Stimulated activated CD4-positive, alpha-beta T cell treated with anti-CD3 and anti-CD28 coated beads, TNF-alpha, amount 100 ng/mL, for 1 hour (primary cell): ENCODE measurements around the gene OR2M4.
"Not testable (repeated sequence)": the region's sequence is repeated elsewhere in the genome, so short reads cannot be mapped to it uniquely, and the experiment has no call there.

ENCODE experiments used
- DNase-seq, 3 donors: peaks; one replicate each; pipeline ENCODE4 v3.0.0-alpha.2; 2020; ENCODE audit warnings: low read depth in 3 of 3, low spot score in 1 of 3

OR2M4 gene, protein sequence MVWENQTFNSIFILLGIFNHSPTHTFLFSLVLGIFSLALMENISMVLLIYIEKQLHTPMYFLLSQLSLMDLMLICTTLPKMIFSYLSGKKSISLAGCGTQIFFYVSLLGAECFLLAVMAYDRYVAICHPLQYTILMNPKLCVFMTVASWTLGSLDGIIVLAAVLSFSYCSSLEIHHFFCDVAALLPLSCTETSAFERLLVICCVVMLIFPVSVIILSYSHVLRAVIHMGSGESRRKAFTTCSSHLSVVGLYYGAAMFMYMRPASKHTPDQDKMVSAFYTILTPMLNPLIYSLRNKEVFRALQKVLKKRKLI

DNA sequence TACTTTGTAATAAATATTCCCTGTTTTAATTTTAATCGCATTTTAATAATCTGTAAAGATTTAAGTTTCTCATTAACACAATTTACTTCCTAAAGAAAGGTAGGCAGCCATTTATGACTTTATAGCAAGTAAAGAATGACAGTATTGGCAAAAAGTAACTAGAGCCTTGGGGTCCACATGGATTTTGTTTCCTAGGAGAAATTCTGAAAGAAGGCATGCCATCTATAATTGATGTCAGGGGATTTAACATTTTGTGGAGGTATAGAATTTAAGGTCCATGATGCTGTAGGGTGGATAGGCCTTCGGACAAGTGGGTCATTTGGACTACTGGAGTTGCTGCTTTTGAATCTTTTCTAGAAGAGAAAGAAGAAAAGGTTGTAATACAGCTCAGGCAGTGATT is at the start of gene OR2M4:
OR2M4 (plus strand) TSS at position 301 of the 400 bp plus-strand sequence. CDS start 7,512 bp downstream, outside the sequence.
- DNase-seq = no peak

DNA sequence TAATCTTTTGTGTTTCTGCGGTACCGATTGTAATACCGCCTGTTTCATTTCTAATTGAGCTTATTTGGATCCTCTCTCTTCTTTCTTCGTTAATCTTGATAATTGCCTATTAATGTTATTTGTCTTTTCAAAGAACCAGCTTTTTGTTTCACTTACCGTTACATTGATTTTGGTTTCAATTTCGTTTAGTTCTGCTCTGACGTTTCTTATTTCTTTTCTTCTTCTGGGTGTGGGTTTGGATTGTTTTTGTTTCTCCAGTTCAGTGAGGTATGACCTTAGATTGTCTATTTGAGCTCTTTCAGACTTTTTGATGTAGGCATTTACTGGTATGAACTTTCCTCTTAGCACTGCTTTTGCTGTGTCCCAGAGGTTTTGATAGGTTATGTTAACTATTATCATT is 47.2 kb upstream of the OR2M4 start:
- no peak for DNase-seq

DNA sequence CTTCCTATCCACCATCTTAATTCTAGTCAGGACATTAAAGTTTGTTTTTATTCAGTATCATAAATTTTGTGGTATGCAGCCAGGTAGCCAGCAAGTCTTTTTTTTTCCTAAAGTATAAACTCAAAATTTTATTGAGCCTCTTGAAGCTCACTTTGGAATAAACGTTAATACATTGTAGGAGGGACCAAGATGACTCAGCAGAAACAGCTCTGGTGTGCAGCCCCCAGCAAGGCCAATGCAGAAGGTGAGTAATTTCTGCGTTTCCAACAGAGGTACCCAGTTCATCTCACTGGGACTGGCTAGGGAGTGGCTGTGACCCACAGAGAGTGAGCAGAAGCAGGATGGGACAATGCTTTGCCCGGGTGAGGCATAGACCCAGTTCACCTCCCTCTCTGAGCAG is 43.9 kb upstream of the OR2M4 start:
- no peak for DNase-seq

GRCh38 chr1:248189026-248189425 is 42.2 kb upstream of the OR2M4 start:
- no peak for DNase-seq

- DNase-seq = no peak
Measured at GRCh38 chr1:248194117-248194516, 37.1 kb upstream of the OR2M4 start.

GRCh38 chr1:248196965-248197364 is 34.3 kb upstream of the OR2M4 start, which contains the start of gene OR2M3:
OR2M3 (plus strand) TSS chr1:248197265; CDS start chr1:248203068, 5,803 bp downstream.
- DNase-seq = no peak

GRCh38 chr1:248215880-248216279 is 15.3 kb upstream of the OR2M4 start:
- DNase-seq = no peak

- DNase-seq = no peak
Measured at GRCh38 chr1:248225537-248225936, 5.7 kb upstream of the OR2M4 start.

- DNase-seq = no peak
Measured at GRCh38 chr1:248229360-248229908, 1.8 kb upstream of the OR2M4 start.

DNA sequence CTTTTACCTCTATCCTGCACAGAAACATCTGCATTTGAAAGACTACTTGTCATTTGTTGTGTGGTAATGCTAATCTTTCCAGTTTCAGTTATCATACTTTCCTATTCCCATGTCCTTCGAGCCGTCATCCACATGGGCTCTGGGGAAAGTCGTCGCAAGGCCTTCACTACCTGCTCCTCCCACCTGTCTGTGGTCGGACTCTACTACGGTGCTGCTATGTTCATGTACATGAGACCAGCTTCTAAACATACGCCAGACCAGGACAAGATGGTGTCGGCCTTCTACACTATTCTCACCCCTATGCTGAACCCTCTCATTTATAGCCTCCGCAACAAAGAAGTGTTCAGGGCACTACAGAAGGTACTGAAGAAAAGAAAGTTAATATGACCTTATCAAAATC is 8.3 kb downstream of the OR2M4 start:
- DNase-seq = no peak

- no peak for DNase-seq
Measured at GRCh38 chr1:248243204-248243603, 12.0 kb downstream of the OR2M4 start.

GRCh38 chr1:248259309-248259708 is 28.1 kb downstream of the OR2M4 start:
- not testable (repeated sequence) for DNase-seq

- DNase-seq = no peak
Measured at GRCh38 chr1:248268178-248268577, 37.0 kb downstream of the OR2M4 start.

- DNase-seq = not testable (repeated sequence)
Measured at GRCh38 chr1:248273225-248273624, 42.0 kb downstream of the OR2M4 start.

DNA sequence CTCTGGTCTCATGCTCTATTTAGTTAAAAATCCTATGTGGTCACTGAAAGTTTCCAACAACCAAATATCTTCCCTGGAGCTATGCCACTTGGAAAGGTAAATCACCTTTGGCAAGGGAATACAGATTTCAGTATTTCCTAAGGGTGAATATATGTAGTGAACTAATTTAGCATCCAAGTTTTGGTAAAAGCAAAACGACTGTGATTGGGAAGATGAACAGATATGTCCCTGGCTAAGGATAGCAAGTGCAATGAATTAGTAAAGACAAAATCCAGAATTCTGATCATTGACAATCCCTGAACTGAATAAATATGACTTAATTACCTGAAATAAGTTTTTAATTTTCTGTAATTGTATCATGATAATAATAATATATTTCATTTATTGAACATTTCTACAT is 46.7 kb downstream of the OR2M4 start, which contains the start of gene OR2T33:
OR2T33 (minus strand) TSS at position 101 of the 400 bp plus-strand sequence. CDS start 4,162 bp downstream, outside the sequence.
- no peak for DNase-seq

GRCh38 chr1:248288391-248288790 is 57.2 kb downstream of the OR2M4 start:
- no peak for DNase-seq
